ENCODE results near the gene IKZF2.

IKZF2 gene

DNA sequence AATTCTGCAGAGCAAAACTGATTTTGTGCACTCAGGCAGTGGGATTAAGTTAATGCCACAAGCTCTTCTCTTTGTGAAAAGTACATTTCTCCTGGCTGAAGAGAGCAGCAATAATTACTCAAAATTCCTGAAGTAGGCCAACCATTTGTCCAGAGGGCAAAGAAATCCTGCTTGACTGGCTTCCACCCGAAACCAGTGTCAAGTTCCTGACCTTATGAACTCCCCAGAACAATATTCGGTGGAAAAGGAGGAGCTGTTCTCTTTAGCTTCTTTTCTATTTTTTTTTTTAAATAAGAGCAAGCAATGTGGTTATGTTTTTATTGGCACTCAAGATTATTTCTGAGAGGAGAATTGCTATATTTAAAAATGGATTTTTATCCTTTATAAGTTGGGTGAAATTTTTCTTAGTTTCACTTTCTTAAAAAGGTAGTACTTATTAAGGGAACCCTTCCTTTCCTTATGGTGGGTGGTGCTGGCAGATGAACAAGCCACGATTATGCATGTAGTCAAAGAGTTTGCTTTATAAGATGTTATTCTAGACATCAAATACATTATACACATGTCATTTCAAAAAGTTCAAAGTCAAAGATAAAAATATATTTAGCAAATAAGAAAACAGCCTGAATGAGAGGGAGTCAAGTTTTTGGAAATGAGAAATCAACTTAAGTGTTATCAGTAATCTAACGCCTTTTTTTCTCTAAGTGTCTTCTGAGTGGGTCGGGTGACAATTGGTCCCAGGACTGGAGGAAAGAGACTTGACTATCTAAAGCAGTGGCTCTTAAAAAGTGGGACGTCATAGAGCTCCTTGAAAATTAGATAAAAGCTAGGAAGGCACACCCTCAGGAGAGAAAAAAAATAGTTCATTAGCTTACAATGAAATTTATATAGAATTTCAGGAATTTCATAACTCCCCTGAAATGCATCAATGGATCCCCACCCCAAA lies 194.5 kb downstream of the IKZF2 start:
- no peak for DNase-seq

DNA sequence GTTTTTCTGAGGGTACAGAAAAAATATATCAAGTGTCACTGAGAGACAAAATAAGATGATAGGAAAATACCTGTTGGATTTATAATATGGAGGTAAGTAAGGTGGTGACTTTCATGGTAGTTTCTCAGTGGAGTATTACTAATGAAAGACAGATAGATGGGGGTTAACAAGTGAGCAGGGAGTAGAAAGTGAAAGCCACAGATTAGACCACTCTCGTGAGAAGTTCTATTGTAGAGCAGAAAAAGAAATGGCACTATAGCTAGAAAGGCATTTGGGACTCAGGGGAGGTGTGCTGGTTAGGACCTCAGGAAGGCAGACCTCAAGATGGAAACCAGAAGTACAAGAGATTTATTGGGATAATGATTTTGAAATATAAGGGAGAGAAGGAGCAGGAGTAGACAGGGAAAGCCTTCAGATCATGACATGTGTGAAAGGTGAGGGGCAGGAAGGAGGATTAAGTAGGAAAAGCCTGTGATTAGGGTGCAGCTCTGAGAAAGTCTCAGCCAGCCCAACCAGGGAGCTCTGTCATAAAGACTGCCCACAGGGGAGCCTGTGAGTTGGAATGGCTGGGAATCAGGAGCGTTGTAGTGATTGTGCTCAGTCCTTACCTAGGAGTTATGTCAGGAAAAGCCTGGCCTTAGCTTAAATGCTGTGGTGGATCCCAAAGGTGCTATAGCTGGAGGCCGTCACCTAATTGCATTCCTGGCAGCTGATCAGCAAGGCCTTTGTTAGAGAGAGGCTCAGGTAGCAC lies 198.1 kb downstream of the IKZF2 start:
- no peak for DNase-seq

DNA sequence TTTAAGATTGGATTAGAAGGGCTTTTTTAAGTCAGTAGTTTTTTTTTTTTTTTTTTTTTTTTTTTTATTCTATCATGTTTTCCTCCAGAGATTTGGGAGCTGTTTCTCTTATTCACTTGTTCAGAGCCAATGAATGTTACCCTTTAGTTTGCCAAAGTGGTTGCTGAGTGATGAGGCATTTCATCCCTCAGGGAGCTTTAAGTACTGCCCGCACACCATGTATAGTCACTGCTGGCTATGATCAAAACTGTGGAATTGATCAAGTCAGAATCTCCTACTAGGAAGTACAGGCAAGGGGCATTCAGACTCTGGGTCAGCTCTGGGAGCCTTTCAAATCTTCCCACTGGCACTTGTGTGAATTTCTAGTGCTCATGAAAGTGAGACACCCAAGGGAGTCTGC lies 201.6 kb downstream of the IKZF2 start:
- DNase-seq = no peak
